GM23248 (cell line): ENCODE data around the gene FOXR2.

Experiments used
- EZH2 ChIP-seq: fragments of 200-600 bp; sonication (generic); IDR thresholded peaks from 2 replicates; pipeline ENCODE4 v1.6.1; 2018; ENCODE audit warnings: antibody characterized with exemption, mild to moderate bottlenecking; ENCODE audit not compliant: insufficient read depth, poor library complexity, severe bottlenecking
- EZH2phosphoT487 ChIP-seq: fragments of 200-600 bp; sonication (generic); IDR thresholded peaks from 2 replicates; pipeline ENCODE4 v1.6.1; 2018; ENCODE audit warnings: antibody characterized with exemption, moderate library complexity, mild to moderate bottlenecking, low read depth; ENCODE audit not compliant: insufficient read depth

- TF ChIP-seq EZH2 (no peak), EZH2phosphoT487 (no peak)
Observed at GRCh38 chrX:55598333-55598732, 24.9 kb upstream of the FOXR2 start.
